SU-DHL-6 (cell line): ENCODE results near the gene LTBP4.

Source experiments
- H2AFZ ChIP-seq: fragments of 200-600 bp; sonication (generic); 2 replicates; pipeline ENCODE4 v1.6.1; 2014; ENCODE audit warnings: low read depth, mild to moderate bottlenecking, moderate library complexity, mixed read lengths, antibody characterized with exemption, low read length; ENCODE audit not compliant: severe bottlenecking
- H3F3A ChIP-seq: fragments of 200-600 bp; shearing (Covaris generic); 2 replicates; pipeline ENCODE4 v1.6.0; 2016; ENCODE audit warnings: antibody characterized with exemption, mild to moderate bottlenecking; ENCODE audit not compliant: insufficient read depth
- H3K27ac ChIP-seq: fragments of 200-600 bp; sonication (generic); 2 replicates; pipeline ENCODE4 v1.5.1; 2016; ENCODE audit warnings: low read depth, mild to moderate bottlenecking, low read length, moderate library complexity, mixed read lengths
- H3K27me3 ChIP-seq: fragments of 200-600 bp; sonication (generic), shearing (Covaris generic); 2 replicates; pipeline ENCODE4 v1.6.0; 2014; ENCODE audit warnings: mild to moderate bottlenecking, low read length
- H3K36me3 ChIP-seq: fragments of 200-600 bp; sonication (generic); 2 replicates; pipeline ENCODE4 v1.6.1; 2014; ENCODE audit warnings: mild to moderate bottlenecking, low read length, mixed read lengths
- H3K4me2 ChIP-seq: fragments of 300-600, 200-600 bp; shearing (Covaris generic), sonication (generic); 2 replicates; pipeline ENCODE4 v1.6.0; 2014; ENCODE audit warnings: low read length, low read depth, mild to moderate bottlenecking; ENCODE audit not compliant: poor library complexity, severe bottlenecking
- H3K4me3 ChIP-seq: fragments of 200-600 bp; sonication (generic); 2 replicates; pipeline ENCODE4 v1.5.1; 2014; ENCODE audit warnings: antibody characterized with exemption, low read length, mild to moderate bottlenecking, mixed read lengths; ENCODE audit not compliant: insufficient read depth, poor library complexity, severe bottlenecking
- H3K79me2 ChIP-seq: fragments of 200-600 bp; sonication (generic); 2 replicates; pipeline ENCODE4 v1.6.1; 2014; ENCODE audit warnings: mild to moderate bottlenecking, low read length, moderate library complexity; ENCODE audit not compliant: insufficient read depth
- H3K9ac ChIP-seq: fragments of 200-600 bp; sonication (generic); 2 replicates; pipeline ENCODE4 v1.7.0; 2014; ENCODE audit warnings: mild to moderate bottlenecking, low read length
- H3K9me2 ChIP-seq: fragments of 200-600 bp; sonication (generic); replicated peaks from 2 replicates; pipeline ENCODE4 v1.6.1; 2014; ENCODE audit warnings: low read length; ENCODE audit not compliant: insufficient read depth
- H3K9me3 ChIP-seq: fragments of 200-600 bp; sonication (generic); 2 replicates; pipeline ENCODE4 v1.6.1; 2014; ENCODE audit warnings: low read length, mixed read lengths; ENCODE audit not compliant: insufficient read depth
- H4K20me1 ChIP-seq: fragments of 200-600 bp; sonication (generic); 2 replicates; pipeline ENCODE4 v1.6.1; 2014; ENCODE audit warnings: low read depth, mild to moderate bottlenecking, antibody characterized with exemption, low read length, moderate library complexity, mixed read lengths
- CTCF ChIP-seq: fragments of 200-600 bp; sonication (generic); IDR thresholded peaks from one replicate; pipeline ENCODE4 v1.5.1; 2017; ENCODE audit warnings: antibody characterized with exemption, mild to moderate bottlenecking, low read length, moderate library complexity; ENCODE audit not compliant: insufficient read depth, poor library complexity, severe bottlenecking
- EZH2phosphoT487 ChIP-seq: fragments of 200-600 bp; sonication (generic), shearing (Covaris generic); conservative IDR thresholded peaks from 2 replicates; pipeline ENCODE4 v1.6.1; 2018; ENCODE audit warnings: mild to moderate bottlenecking, antibody characterized with exemption, low read length, moderate library complexity, mixed read lengths

LTBP4 gene

DNA sequence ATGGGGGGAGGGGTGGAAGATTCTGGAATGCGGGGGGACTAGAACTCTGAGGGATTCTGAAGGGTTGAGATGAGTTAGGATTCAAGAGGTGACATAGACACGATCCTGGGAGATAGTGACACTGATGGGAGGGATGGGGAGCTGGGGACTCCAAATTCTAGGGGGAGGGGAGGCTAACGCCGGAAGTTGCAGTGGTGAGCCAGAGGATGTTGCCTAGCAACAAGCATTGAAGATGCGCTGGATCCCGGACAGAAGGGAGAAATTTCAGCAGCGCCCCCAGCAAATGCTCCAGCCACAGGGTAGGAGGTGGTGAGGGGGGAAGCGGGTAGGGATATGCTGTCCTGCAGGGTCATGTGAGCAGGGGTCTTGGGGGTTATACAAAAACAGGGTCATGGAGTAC, 6.9 kb upstream of the LTBP4 start:
- no peak overlapping the region for H3K4me2 ChIP-seq
- H3K27ac ChIP-seq = no peak overlapping the region
- no peaks in the 10 kb centered on the region for H3K9me2 ChIP-seq
- H3K4me3 ChIP-seq = no peak overlapping the region
- no peaks in the 10 kb centered on the region for H3K27me3 ChIP-seq
- H3K79me2 ChIP-seq = no peaks in the 10 kb centered on the region
- H3K9ac ChIP-seq = no peak overlapping the region
- H3K9me3 ChIP-seq = no peaks in the 10 kb centered on the region
- no peaks in the 10 kb centered on the region for H3F3A ChIP-seq
- TF ChIP-seq EZH2phosphoT487 = no peak
- TF ChIP-seq CTCF = no peak
- H2AFZ ChIP-seq = no peak overlapping the region
- no peaks in the 10 kb centered on the region for H3K36me3 ChIP-seq
- H4K20me1 ChIP-seq = no peaks in the 10 kb centered on the region

- Histone ChIP-seq H3F3A (peaks cover 2% of the 10 kb centered on the region; the same call in 1 of the 2 replicates), H3K9me2 (no peaks in the 10 kb centered on the region), H3K4me2 (no peak overlapping the region), H2AFZ (no peak overlapping the region), H3K27ac (no peak overlapping the region), H3K36me3 (no peaks in the 10 kb centered on the region), H3K79me2 (no peaks in the 10 kb centered on the region), H3K9me3 (no peaks in the 10 kb centered on the region), H3K4me3 (no peak overlapping the region), H3K27me3 (no peaks in the 10 kb centered on the region), H3K9ac (no peak overlapping the region), H4K20me1 (no peaks in the 10 kb centered on the region)
- TF ChIP-seq EZH2phosphoT487 (no peak), CTCF (no peak)
Observed at GRCh38 chr19:40594657-40595091, 6.5 kb upstream of the LTBP4 start.

GRCh38 chr19:40596608-40597328, 4.4 kb upstream of the LTBP4 start:
- Histone ChIP-seq H3K36me3 (no peaks in the 10 kb centered on the region), H3K79me2 (no peaks in the 10 kb centered on the region), H3F3A (peaks cover 4% of the 10 kb centered on the region; the same call in 1 of the 2 replicates), H2AFZ (no peak overlapping the region), H3K9ac (no peak overlapping the region), H4K20me1 (no peaks in the 10 kb centered on the region), H3K27me3 (no peaks in the 10 kb centered on the region), H3K4me2 (no peak overlapping the region), H3K27ac (no peak overlapping the region), H3K9me3 (no peaks in the 10 kb centered on the region), H3K4me3 (no peak overlapping the region), H3K9me2 (no peaks in the 10 kb centered on the region)
- TF ChIP-seq CTCF (no peak), EZH2phosphoT487 (no peak)
